K562 (cell line): ENCODE measurements around the gene KISS1R. TPM values are rescaled to one million over a fixed set of nuclear protein-coding genes. Genes with fewer than 3 reads are reported as not detected.

Experiments used
- IFI16 ChIP-seq: fragments of 250-450 bp; sonication (Bioruptor Pico); IDR thresholded peaks from 2 replicates; pipeline ENCODE4 v2.1.2; 2022; ENCODE audit warnings: mild to moderate bottlenecking, inconsistent platforms
- RBM34 ChIP-seq: fragments of 200-400 bp; formaldehyde crosslinking; IDR thresholded peaks from 2 replicates; pipeline ENCODE4 v1.6.1; 2018; ENCODE audit warnings: low read length, borderline replicate concordance; ENCODE audit not compliant: insufficient read depth
- TOE1 ChIP-seq, 2 experiments: fragments of 450-650 bp in 1 of 2; sonication (generic) in 1 of 2; formaldehyde crosslinking in 1 of 2; IDR thresholded peaks; 2 replicates each; pipeline versions ENCODE4 v1.7.1 to v1.8.0; 2016 to 2022; ENCODE audit warnings: borderline replicate concordance in 2 of 2, mild to moderate bottlenecking in 2 of 2, antibody characterized with exemption in 1 of 2, inconsistent platforms in 1 of 2, low read depth in 1 of 2, missing genetic modification reagents in 1 of 2, moderate library complexity in 1 of 2
- XRCC5 ChIP-seq: fragments of 200-400 bp; formaldehyde crosslinking; IDR thresholded peaks from 2 replicates; pipeline ENCODE4 v1.6.1; 2017; ENCODE audit warnings: low read depth, mild to moderate bottlenecking, low read length
- ZNF695 ChIP-seq: fragments of 450-650 bp; formaldehyde crosslinking; IDR thresholded peaks from 2 replicates; pipeline ENCODE4 v1.4.0; 2020; ENCODE audit warnings: mild to moderate bottlenecking, moderate library complexity
- polyA plus RNA-seq, 8 experiments: library from polyadenylated mRNA; depleted of rRNA in 4 of 8; stranded (reverse) in 5 of 8; unstranded in 3 of 8; fragments of >200 nt; fragmentation: Nextera tagmentation in 2 of 8; fragmentation: Illumina TruSeq in 1 of 8; extraction: Ambion mirVana in 2 of 8; extraction: Trizol in 1 of 8; gene quantifications; 2 replicates each; pipeline versions ENCODE4 v1.2.1 to v1.2.3, GENCODE V29; 2011 to 2014; ENCODE audit warnings: inconsistent platforms in 1 of 8, missing spikeins in 1 of 8
- total RNA-seq, 7 experiments: library from RNA; depleted of rRNA in 6 of 7; stranded (reverse); fragments of >200 nt in 6 of 7; fragmentation: Illumina TruSeq in 2 of 7; extraction: Trizol in 2 of 7; gene quantifications; 2 replicates each; pipeline versions ENCODE4 v1.2.1 to v1.2.3, GENCODE V29; 2011 to 2021; ENCODE audit warnings: low replicate concordance in 1 of 7
- TF ChIP-seq, protein P1 (sequence below): IDR thresholded peaks from 3 replicates; pipeline ENCODE4 v1.6.1; 2011; ENCODE audit warnings: borderline replicate concordance, mild to moderate bottlenecking, moderate library complexity; ENCODE audit not compliant: insufficient read length; ENCODE audit errors: extremely low read depth

The KISS1R gene
- total and polyA plus RNA-seq, 9 of the 15 experiments (the other 6 are each of a cell fraction or from before 2014, with no cell fraction given): 0.37 to 39.4 (median 2.0) TPM

DNA sequence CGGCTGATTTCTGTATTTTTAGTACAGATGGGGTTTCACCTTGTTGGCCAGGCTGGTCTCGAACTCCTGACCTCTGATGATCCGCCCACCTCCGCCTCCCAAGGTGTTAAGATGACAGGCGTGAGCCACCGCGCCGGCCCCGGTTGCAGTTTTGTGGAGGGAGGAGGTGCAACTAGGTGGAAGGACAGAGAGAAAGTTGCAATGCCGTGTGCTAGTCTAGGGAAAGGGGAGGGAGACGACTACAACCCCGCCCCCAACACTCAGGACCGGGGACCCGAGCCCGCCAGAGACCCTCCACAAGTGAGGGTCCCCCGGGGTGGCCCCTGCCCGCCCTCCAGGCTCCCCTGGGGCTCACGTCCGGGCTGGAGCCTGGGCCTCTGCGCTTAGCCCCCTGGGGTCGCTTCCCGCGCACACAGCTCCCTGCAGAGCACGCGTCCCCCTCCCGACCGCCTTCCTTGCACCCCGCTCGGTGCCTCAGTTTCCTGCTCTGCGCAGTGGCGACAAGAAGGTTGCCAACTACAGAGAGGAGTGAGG lies 7.5 kb downstream of the KISS1R start (continued):
- no peak for TF ChIP-seq TOE1 (IDR thresholded peaks at IDR 0.05; ENCODE audit: borderline replicate concordance)
- peak; percentile 14; the same call in 1 of the 2 replicates for TF ChIP-seq TOE1 (CRISPR knock-in tag; IDR thresholded peaks at IDR 0.05; ENCODE audit: borderline replicate concordance, low read depth)
- TF ChIP-seq, protein P1, sequence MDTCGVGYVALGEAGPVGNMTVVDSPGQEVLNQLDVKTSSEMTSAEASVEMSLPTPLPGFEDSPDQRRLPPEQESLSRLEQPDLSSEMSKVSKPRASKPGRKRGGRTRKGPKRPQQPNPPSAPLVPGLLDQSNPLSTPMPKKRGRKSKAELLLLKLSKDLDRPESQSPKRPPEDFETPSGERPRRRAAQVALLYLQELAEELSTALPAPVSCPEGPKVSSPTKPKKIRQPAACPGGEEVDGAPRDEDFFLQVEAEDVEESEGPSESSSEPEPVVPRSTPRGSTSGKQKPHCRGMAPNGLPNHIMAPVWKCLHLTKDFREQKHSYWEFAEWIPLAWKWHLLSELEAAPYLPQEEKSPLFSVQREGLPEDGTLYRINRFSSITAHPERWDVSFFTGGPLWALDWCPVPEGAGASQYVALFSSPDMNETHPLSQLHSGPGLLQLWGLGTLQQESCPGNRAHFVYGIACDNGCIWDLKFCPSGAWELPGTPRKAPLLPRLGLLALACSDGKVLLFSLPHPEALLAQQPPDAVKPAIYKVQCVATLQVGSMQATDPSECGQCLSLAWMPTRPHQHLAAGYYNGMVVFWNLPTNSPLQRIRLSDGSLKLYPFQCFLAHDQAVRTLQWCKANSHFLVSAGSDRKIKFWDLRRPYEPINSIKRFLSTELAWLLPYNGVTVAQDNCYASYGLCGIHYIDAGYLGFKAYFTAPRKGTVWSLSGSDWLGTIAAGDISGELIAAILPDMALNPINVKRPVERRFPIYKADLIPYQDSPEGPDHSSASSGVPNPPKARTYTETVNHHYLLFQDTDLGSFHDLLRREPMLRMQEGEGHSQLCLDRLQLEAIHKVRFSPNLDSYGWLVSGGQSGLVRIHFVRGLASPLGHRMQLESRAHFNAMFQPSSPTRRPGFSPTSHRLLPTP: peak; percentile 38
- TF ChIP-seq ZNF695 (CRISPR knock-in tag): no peak
- no peak for TF ChIP-seq RBM34
- TF ChIP-seq XRCC5: no peak
- no peak for TF ChIP-seq IFI16 (CRISPR knock-in tag)
